MCF 10A (cell line): Measurements from ENCODE around the gene XYLB. TPM values are rescaled to one million over a fixed set of nuclear protein-coding genes. Genes with fewer than 3 reads are reported as not detected.

Experiments
- BruUV-seq: library from RNA; stranded (reverse); fragments of 400-500 nt; replicated peaks from 2 replicates; lab custom pipeline; 2021; lab: Mats Ljungman, UMichigan
- CTCF ChIA-PET: fragments of 300-600 bp; sonication (Branson Sonifier 250); formaldehyde crosslinking; extraction: SDS; loops from one replicate; lab custom pipeline; 2021; ENCODE audit warnings: antibody characterized with exemption, inconsistent platforms; lab: Yijun Ruan, JAX
- POLR2A ChIA-PET: fragments of 300-600, 350-650 bp; sonication (Branson Sonifier 250); formaldehyde crosslinking; extraction: SDS; loops from one replicate; lab custom pipeline; 2020; ENCODE audit warnings: antibody characterized with exemption, inconsistent platforms; lab: Yijun Ruan, JAX
- DNase-seq: peaks from one replicate; pipeline ENCODE4 v3.0.0-alpha.2; 2018; ENCODE audit not compliant: unreplicated experiment
- H3K27ac Mint-ChIP-seq: one replicate; pipeline ENCODE4 v1.8.0; 2022; ENCODE audit warnings: mild to moderate bottlenecking, low read depth, mixed read lengths; ENCODE audit not compliant: unreplicated experiment
- H3K27me3 Mint-ChIP-seq: one replicate; pipeline ENCODE4 v1.8.0; 2022; ENCODE audit warnings: mixed read lengths; ENCODE audit not compliant: insufficient read depth, unreplicated experiment
- H3K36me3 Mint-ChIP-seq: one replicate; pipeline ENCODE4 v1.8.0; 2022; ENCODE audit warnings: mild to moderate bottlenecking, moderate library complexity, mixed read lengths; ENCODE audit not compliant: insufficient read depth, unreplicated experiment
- H3K4me1 Mint-ChIP-seq: one replicate; pipeline ENCODE4 v1.8.0; 2022; ENCODE audit warnings: mixed read lengths; ENCODE audit not compliant: insufficient read depth, unreplicated experiment
- H3K4me3 Mint-ChIP-seq: one replicate; pipeline ENCODE4 v1.8.0; 2022; ENCODE audit warnings: mild to moderate bottlenecking, moderate library complexity, mixed read lengths; ENCODE audit not compliant: unreplicated experiment
- H3K9me3 Mint-ChIP-seq: one replicate; pipeline ENCODE4 v1.8.0; 2022; ENCODE audit warnings: mixed read lengths; ENCODE audit not compliant: unreplicated experiment
- intact Hi-C: fragments of 100-400 bp; cut with micrococcal nuclease; formaldehyde crosslinking; loops from 2 replicates; pipeline ENCODE4 v1.14.1; 2022
- total RNA-seq: library from RNA; stranded (reverse); gene quantifications from 2 replicates; pipeline ENCODE4 v1.2.3, GENCODE V29; 2022
- TF ChIP-seq, protein P1 (sequence below): fragments of 200-600 bp; IDR thresholded peaks from one replicate; pipeline ENCODE4 v1.8.0; 2022; ENCODE audit warnings: antibody characterized with exemption, mild to moderate bottlenecking; ENCODE audit not compliant: unreplicated experiment

Gene XYLB
- total RNA-seq, 1 experiment from 2014 or later = 6.6 TPM

DNA sequence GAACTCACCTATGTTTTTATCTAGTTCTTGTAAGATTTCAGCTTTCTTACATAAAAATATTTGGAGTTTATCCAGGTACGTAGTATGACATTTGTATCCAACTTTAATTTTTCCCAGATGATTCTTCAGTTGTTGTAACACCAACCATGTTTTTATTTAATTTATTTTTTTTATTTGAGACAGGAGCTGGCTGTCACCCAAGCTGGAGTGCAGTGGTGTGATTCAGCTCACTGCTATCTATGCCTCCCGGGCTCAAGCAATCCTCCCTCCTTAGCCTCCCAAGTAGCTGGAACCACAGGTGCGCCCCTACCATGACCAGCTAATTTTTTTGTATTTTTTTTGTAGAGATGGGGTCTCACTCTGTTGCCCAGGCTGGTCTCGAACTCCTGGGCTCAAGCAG lies 6.6 kb downstream of the XYLB start:
- H3K36me3 Mint-ChIP-seq = no peaks in the 10 kb centered on the region
- DNase-seq = peak; percentile 62
- H3K4me1 Mint-ChIP-seq = peaks cover 21% of the 10 kb centered on the region
- H3K9me3 Mint-ChIP-seq = no peaks in the 10 kb centered on the region
- TF ChIP-seq, protein P1, sequence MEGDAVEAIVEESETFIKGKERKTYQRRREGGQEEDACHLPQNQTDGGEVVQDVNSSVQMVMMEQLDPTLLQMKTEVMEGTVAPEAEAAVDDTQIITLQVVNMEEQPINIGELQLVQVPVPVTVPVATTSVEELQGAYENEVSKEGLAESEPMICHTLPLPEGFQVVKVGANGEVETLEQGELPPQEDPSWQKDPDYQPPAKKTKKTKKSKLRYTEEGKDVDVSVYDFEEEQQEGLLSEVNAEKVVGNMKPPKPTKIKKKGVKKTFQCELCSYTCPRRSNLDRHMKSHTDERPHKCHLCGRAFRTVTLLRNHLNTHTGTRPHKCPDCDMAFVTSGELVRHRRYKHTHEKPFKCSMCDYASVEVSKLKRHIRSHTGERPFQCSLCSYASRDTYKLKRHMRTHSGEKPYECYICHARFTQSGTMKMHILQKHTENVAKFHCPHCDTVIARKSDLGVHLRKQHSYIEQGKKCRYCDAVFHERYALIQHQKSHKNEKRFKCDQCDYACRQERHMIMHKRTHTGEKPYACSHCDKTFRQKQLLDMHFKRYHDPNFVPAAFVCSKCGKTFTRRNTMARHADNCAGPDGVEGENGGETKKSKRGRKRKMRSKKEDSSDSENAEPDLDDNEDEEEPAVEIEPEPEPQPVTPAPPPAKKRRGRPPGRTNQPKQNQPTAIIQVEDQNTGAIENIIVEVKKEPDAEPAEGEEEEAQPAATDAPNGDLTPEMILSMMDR = no peak
- no TSS peak for BruUV-seq
- no peak overlapping the region for H3K27ac Mint-ChIP-seq
- H3K4me3 Mint-ChIP-seq = no peak overlapping the region
- POLR2A ChIA-PET = interaction anchor here (0.6 to 1.1 kb wide), 3 partner anchors 58 to 200 kb away, joined by 3 read pairs; no protein-coding TSS in a partner anchor
- CTCF ChIA-PET = interaction anchor here (0.6 to 2.9 kb wide), 6 partner anchors 8 to 143 kb away, joined by 3 to 30 read pairs (median 6); partner anchors contain the start of genes EXOG and XYLB
- intact Hi-C loops = no loop called here
- no peaks in the 10 kb centered on the region for H3K27me3 Mint-ChIP-seq

- peak; percentile 92 for DNase-seq
- no TSS peak for BruUV-seq
- TF ChIP-seq, protein P1 = no peak
- peak overlapping the region; percentile 28 for H3K4me3 Mint-ChIP-seq
- CTCF ChIA-PET = interaction anchor here (0.5 to 2.9 kb wide), 5 partner anchors 9 to 134 kb away, joined by 3 to 30 read pairs (median 5); partner anchors contain the start of gene XYLB
- no peaks in the 10 kb centered on the region for H3K36me3 Mint-ChIP-seq
- peaks cover 19% of the 10 kb centered on the region for H3K4me1 Mint-ChIP-seq
- intact Hi-C loops = no loop called here
- POLR2A ChIA-PET = interaction anchor here (0.6 to 1.4 kb wide), 5 partner anchors 8 to 1058 kb away, joined by 3 to 10 read pairs (median 3); partner anchors contain the start of gene XYLB
- H3K27ac Mint-ChIP-seq = peak overlapping the region; percentile 54
- no peaks in the 10 kb centered on the region for H3K9me3 Mint-ChIP-seq
- no peaks in the 10 kb centered on the region for H3K27me3 Mint-ChIP-seq
These were observed 8.2 kb downstream of the XYLB start for GRCh38 chr3:38354588-38355330.

GRCh38 chr3:38359038-38359437 lies 12.5 kb downstream of the XYLB start:
- ChIA-PET CTCF (interaction anchor here (0.6 to 1.3 kb wide), 5 partner anchors 9 to 1833 kb away, joined by 3 to 5 read pairs (median 3); no protein-coding TSS in a partner anchor), POLR2A (interaction anchor here (1.1 kb wide), 1 partner anchor 12 kb away, joined by 3 read pairs; the partner anchor contains the start of gene XYLB)
- Mint-ChIP-seq H3K4me1 (peaks cover 12% of the 10 kb centered on the region), H3K9me3 (no peaks in the 10 kb centered on the region), H3K27ac (no peak overlapping the region), H3K4me3 (no peak overlapping the region), H3K27me3 (no peaks in the 10 kb centered on the region), H3K36me3 (peaks cover 18% of the 10 kb centered on the region)
- no TSS peak for BruUV-seq
- TF ChIP-seq, protein P1 = no peak
- no peak for DNase-seq
- intact Hi-C loops = no loop called here

DNA sequence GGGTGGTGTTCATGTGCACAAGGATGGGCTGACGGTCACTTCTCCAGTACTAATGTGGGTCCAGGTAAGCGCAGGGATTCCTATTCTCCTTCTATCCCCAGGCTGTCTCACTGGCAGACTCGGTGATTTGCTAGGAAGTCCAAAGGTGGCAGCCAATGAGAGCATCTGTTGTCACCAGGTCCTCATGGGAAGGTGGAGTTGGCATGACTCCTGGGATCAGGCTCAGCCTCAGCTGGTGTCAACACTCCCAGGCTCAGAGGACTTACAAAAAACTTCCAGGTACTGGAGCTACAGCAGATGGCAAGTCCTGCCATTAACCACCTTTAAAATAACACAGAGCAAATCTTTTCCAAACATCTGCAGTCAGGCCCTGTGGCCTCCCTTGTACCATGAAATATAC lies 13.8 kb downstream of the XYLB start:
- DNase-seq = no peak
- peaks cover 4% of the 10 kb centered on the region for H3K4me1 Mint-ChIP-seq
- intact Hi-C loops = no loop called here
- BruUV-seq = no TSS peak
- CTCF ChIA-PET = interaction anchor here (1.1 kb wide), 1 partner anchor 120 kb away, joined by 3 read pairs; no protein-coding TSS in a partner anchor
- TF ChIP-seq, protein P1 = no peak
- H3K9me3 Mint-ChIP-seq = no peaks in the 10 kb centered on the region
- POLR2A ChIA-PET = no interaction called here
- peaks cover 27% of the 10 kb centered on the region for H3K36me3 Mint-ChIP-seq
- H3K27ac Mint-ChIP-seq = no peak overlapping the region
- H3K4me3 Mint-ChIP-seq = no peak overlapping the region
- H3K27me3 Mint-ChIP-seq = no peaks in the 10 kb centered on the region
